NT2/D1 (cell line): ENCODE results near the gene TSEN34.

Source experiments
- SUZ12 ChIP-seq: IDR thresholded peaks from 2 replicates; pipeline ENCODE4 v1.6.1; 2011; ENCODE audit not compliant: insufficient read length, insufficient read depth; ENCODE audit errors: extremely low read depth
- YY1 ChIP-seq: IDR thresholded peaks from 2 replicates; pipeline ENCODE4 v1.6.1; 2011; ENCODE audit not compliant: insufficient read length, insufficient read depth
- ZNF274 ChIP-seq: IDR thresholded peaks from 2 replicates; pipeline ENCODE4 v1.6.1; 2011; ENCODE audit warnings: mild to moderate bottlenecking, low read depth, low read length

DNA sequence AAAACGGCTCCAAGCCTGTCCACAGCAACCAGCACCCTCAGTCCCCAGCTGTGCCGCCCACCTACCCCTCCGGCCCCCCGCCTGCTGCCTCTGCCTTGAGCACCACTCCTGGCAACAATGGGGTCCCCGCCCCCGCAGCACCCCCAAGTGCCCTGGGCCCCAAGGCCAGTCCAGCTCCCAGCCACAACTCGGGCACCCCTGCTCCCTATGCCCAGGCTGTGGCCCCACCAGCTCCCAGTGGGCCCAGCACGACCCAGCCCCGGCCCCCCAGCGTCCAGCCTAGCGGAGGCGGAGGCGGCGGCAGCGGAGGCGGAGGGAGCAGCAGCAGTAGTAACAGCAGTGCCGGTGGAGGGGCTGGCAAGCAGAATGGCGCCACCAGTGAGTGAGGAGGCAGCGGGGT lies 43.0 kb upstream of the TSEN34 start:
- TF ChIP-seq YY1 (no peak), SUZ12 (no peak), ZNF274 (no peak)
